RPMI7951 (cell line): Measurements from ENCODE around the gene SKIC2. TPM values are rescaled to one million over a fixed set of nuclear protein-coding genes. Genes with fewer than 3 reads are reported as not detected.

Experiments used
- DNase-seq: peaks from one replicate; pipeline ENCODE4 v3.0.0-alpha.2; 2012; ENCODE audit warnings: low read depth
- total RNA-seq: library from RNA; depleted of rRNA; stranded (reverse); fragments of >200 nt; shearing (Covaris generic); gene quantifications from 2 replicates; pipeline ENCODE4 v1.2.3, GENCODE V29; 2014

SKIC2 gene
- total RNA-seq, 1 experiment from 2014 or later: 36.5 TPM

DNA sequence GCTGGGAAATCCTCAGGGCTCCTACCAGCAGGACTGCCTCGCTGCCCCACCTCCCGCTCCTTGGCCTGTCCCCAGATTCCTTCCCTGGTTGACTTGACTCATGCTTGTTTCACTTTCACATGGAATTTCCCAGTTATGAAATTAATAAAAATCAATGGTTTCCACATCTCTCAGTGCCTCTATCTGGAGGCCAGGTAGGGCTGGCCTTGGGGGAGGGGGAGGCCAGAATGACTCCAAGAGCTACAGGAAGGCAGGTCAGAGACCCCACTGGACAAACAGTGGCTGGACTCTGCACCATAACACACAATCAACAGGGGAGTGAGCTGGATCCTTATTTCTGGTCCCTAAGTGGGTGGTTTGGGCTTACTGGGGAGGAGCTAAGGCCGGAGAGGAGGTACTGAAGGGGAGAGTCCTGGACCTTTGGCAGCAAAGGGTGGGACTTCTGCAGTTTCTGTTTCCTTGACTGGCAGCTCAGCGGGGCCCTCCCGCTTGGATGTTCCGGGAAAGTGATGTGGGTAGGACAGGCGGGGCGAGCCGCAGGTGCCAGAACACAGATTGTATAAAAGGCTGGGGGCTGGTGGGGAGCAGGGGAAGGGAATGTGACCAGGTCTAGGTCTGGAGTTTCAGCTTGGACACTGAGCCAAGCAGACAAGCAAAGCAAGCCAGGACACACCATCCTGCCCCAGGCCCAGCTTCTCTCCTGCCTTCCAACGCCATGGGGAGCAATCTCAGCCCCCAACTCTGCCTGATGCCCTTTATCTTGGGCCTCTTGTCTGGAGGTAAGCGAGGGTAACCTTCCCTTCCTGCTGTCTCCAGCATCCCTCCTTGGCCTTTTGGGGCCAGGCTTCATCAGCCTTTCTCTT is 13.2 kb upstream of the SKIC2 start, which contains the start of gene CFB:
Gene CFB (plus strand): TSS at position 589 of the 863 bp plus-strand sequence. CDS start 127 bp downstream, at position 716.
- peak; percentile 85 for DNase-seq

- DNase-seq: no peak
Observed at GRCh38 chr6:31946370-31946885, 12.5 kb upstream of the SKIC2 start.

- DNase-seq: no peak
Observed at GRCh38 chr6:31947070-31947675, 11.8 kb upstream of the SKIC2 start.

DNA sequence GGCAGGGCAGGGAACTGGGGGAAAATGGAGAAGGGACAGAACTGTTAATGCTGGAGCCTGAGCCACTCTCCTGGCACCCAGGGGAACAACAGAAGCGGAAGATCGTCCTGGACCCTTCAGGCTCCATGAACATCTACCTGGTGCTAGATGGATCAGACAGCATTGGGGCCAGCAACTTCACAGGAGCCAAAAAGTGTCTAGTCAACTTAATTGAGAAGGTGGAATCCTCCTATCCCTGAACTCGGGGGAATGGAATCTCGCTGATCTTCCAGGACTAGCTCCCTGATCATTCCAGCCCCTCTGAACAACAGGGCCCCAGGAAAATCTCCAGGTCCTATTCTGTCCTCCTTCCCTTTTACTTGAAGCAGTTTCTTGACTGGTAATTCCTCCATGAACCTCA is 11.1 kb upstream of the SKIC2 start:
- DNase-seq: no peak

- DNase-seq: no peak
Observed at GRCh38 chr6:31948306-31948705, 10.7 kb upstream of the SKIC2 start.

- peak; percentile 86 for DNase-seq
Observed at GRCh38 chr6:31948753-31949413, 10.1 kb upstream of the SKIC2 start.

- no peak for DNase-seq
Observed at GRCh38 chr6:31949926-31950548, 8.9 kb upstream of the SKIC2 start.

- peak; percentile 65 for DNase-seq
Observed at GRCh38 chr6:31952140-31952805, 6.7 kb upstream of the SKIC2 start.

DNA sequence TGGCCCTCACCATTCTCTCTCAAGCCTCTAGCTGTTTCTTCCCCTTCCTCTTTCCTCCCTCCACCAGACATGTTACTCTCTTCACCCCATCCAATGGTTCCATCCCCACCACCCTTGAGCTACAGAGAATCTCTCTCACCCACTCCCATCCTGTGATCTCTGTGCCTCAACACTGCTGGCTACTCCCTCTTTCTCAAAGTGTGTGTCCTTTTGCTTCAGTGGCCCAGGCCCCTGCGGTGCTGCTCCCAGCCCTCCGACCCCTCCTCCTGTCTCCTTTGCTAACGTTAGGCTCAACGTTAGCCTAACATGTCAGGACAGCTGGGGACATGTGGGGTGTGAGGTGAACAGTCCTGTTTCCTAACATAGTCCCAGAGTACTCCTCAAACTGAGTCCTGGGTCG is 6.1 kb upstream of the SKIC2 start:
- no peak for DNase-seq

- no peak for DNase-seq
Observed at GRCh38 chr6:31954511-31954910, 4.5 kb upstream of the SKIC2 start.

DNA sequence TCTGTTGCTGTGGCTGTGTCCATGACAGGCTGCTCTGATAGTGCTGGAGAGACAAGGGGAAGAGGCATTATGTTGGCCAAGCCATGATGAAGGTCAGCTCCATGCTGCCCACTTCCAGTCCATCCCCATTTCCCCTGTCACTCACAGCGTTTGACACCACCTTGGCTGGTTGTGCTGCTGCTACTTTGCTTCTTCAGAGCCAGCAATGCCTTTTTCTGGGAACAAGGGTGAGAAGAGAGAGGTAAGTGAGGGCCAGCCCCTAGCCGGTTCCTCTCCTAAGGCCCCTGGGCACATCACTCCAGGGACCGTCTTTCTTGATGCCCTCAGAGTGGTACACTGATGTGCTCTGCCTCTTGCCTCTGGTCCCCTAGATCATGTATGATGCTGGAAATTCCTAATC is 2.2 kb upstream of the SKIC2 start:
- DNase-seq: no peak

- no peak for DNase-seq
Observed at GRCh38 chr6:31958412-31958740, 599 bp upstream of the SKIC2 start.

DNA sequence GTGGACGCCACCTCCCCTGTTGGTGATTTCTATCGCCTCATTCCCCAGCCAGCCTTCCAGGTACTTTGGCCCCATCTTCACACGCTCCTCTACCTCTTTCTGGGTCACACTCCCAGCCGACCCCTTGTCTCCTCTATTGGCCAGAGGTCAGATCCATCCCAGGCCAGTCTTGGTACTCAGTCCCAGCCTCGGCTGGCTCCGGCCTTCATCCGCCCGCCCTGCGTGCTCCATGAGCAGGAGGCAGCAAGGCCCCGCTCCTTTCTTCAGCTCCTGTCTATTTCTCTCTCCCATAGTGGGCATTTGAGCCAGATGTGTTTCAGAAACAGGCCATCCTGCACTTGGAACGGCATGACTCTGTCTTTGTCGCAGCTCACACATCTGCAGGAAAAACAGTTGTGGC is 2.6 kb downstream of the SKIC2 start:
- DNase-seq: no peak

DNA sequence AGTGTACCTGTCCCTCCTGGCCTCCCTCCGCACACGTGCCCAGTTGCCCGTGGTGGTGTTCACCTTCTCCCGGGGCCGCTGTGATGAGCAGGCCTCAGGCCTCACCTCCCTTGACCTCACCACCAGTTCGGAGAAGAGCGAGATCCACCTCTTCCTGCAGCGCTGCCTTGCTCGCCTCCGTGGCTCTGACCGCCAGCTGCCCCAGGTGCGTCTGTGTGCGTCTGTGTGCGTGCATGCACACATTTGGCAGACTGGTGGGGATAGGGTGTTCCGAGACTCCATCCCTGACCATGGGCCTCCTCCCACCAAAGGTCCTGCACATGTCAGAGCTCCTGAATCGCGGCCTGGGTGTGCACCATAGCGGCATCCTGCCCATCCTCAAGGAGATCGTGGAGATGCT is 4.9 kb downstream of the SKIC2 start:
- DNase-seq: no peak

DNA sequence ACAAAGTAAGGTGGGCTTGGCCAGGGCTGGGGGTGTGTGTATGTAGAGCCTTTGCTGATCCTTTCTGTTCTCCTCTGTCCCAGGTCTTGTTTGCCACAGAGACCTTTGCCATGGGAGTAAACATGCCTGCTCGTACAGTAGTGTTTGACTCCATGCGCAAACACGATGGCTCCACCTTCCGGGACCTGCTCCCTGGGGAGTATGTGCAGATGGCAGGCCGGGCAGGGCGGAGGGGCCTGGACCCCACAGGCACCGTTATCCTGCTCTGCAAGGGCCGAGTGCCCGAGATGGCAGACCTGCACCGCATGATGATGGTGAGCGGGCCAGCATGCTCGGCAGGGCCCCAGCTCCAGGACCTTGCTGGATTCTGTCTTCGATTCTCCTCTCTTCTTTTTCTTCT is 6.7 kb downstream of the SKIC2 start:
- no peak for DNase-seq

- no peak for DNase-seq
Observed at GRCh38 chr6:31966506-31966905, 7.5 kb downstream of the SKIC2 start.

DNA sequence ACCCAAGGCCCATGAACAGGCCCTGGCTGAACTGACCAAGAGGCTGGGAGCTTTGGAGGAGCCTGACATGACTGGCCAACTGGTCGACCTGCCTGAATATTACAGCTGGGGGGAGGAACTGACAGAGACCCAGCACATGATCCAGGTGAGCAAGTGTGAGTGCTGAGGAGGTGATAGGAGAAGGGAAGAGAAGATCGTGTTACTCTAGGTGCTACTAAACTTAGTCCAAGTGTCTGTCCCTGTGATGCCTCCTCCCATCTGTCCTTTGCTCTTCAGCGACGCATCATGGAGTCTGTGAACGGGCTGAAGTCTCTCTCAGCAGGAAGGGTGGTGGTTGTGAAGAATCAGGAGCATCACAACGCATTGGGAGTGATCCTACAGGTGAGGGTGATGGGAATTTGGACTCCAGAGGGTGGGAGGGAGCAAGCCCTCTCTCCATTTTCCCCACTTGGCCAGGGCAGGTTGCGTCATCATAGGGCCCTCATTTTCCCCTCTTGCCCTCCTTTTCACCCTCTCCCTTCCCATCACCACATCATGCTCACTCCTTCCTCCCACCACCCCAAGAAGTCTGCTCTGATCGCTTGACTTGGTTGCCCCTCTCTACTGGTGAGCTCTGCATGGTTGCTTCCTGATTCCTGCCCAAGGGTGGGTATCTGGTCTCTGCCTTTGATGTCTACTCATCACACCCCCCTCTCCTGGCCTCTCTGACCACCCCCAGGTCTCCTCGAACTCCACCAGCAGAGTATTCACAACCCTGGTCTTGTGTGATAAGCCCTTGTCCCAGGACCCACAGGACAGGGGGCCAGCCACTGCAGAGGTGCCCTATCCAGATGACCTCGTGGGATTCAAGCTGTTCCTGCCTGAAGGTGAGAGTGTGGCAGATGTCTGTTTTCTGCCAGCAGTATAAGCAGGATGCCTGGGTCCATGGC is 8.3 kb downstream of the SKIC2 start:
- no peak for DNase-seq

DNA sequence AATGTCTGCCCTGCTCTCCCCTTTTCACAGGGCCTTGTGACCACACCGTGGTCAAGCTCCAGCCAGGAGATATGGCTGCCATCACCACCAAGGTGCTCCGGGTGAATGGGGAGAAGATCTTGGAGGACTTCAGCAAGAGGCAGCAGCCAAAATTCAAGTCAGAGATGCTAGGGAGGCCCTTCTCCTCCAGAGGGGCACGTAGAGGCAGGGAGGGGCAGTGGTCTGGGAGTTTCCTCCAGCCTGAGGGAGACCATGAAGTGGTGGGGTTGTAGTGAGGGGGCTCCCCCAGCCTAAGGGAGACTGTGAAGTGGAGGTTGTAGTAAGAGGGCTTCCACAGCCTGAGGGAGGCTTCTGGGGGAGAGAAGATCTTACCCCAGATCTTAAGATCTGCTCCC is 8.9 kb downstream of the SKIC2 start:
- DNase-seq: no peak

DNA sequence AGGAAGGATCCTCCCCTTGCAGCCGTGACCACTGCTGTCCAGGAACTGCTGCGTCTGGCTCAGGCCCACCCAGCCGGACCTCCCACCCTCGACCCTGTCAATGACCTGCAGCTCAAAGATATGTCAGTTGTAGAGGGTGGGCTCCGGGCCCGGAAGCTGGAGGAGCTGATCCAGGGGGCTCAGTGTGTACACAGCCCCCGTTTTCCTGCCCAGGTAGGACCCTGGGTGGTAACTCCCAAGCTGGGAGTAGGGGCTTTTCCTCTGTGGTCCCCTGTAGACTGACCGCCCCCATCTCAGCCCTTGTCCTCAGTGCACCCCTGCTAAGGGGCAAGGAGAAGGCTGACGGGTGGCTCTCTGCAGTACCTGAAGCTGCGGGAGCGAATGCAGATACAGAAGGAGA is 9.4 kb downstream of the SKIC2 start:
- DNase-seq: no peak
